Sigmoid colon (tissue), 4 donors: ENCODE results near the gene STX2.

Source experiments
- POLR2A ChIP-seq, 2 donors: fragments of 450-650 bp; IDR thresholded peaks; one replicate each; pipeline ENCODE4 v1.6.1; 2016; ENCODE audit warnings: antibody characterized with exemption in 2 of 2, mild to moderate bottlenecking in 2 of 2, moderate library complexity in 2 of 2
- POLR2AphosphoS5 ChIP-seq, 4 donors: sonication (generic); formaldehyde crosslinking; IDR thresholded peaks; one replicate each; pipeline ENCODE4 v1.6.1; 2017; ENCODE audit warnings: antibody characterized with exemption in 4 of 4
- TF ChIP-seq, protein P1 (sequence below), 4 experiments: fragments of 450-650 bp in 3 of 4; fragments of 200-600 bp in 1 of 4; IDR thresholded peaks; one replicate each; pipeline ENCODE4 v1.5.1; 2016 to 2019; ENCODE audit warnings: antibody characterized with exemption in 4 of 4, mild to moderate bottlenecking in 3 of 4, moderate library complexity in 2 of 4

DNA sequence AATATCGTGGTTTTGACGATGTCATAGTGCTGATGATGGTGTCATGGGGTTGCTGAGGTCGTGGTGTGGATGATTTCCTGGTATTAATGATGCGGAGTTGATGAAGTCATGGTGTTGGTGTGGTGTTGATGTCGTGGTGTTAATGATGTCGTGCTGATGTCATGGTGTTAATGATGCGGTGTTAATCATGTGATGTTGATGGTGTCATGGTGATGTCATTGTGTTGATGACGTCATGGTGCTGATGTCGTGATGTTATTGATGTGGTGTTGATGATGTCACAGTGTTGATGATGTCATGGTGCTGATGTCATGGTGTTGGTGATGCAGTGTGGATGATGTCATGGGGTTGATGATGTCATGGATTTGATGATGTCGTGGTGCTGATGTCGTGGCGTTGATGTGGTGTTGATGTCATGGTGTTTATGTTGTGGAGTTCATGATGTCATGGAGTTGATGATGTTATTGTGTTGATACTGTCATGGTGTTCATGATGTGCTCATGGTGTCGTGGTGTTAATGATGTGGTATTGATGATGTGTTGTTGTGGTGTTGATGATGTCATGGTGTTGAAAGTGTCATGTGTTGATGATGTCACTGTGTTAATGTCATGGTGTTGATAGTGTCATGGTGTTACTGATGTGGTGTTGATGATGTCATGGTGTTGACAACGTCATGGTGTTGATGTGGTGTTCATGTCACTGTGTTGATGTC lies 74.4 kb downstream of the STX2 start:
- TF ChIP-seq, protein P1, sequence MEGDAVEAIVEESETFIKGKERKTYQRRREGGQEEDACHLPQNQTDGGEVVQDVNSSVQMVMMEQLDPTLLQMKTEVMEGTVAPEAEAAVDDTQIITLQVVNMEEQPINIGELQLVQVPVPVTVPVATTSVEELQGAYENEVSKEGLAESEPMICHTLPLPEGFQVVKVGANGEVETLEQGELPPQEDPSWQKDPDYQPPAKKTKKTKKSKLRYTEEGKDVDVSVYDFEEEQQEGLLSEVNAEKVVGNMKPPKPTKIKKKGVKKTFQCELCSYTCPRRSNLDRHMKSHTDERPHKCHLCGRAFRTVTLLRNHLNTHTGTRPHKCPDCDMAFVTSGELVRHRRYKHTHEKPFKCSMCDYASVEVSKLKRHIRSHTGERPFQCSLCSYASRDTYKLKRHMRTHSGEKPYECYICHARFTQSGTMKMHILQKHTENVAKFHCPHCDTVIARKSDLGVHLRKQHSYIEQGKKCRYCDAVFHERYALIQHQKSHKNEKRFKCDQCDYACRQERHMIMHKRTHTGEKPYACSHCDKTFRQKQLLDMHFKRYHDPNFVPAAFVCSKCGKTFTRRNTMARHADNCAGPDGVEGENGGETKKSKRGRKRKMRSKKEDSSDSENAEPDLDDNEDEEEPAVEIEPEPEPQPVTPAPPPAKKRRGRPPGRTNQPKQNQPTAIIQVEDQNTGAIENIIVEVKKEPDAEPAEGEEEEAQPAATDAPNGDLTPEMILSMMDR (IDR thresholded peaks at IDR 0.05): no peak
- no peak for TF ChIP-seq POLR2A (IDR thresholded peaks at IDR 0.05)
- TF ChIP-seq POLR2AphosphoS5 (IDR thresholded peaks at IDR 0.05): no peak
